GM19193 (cell line): Measurements from ENCODE around the gene CDC14B.

ENCODE experiments used
- POLR2A ChIP-seq: IDR thresholded peaks from 4 replicates; pipeline ENCODE4 v1.6.1; 2011; ENCODE audit not compliant: insufficient read depth, insufficient read length; ENCODE audit errors: extremely low read depth

CDC14B gene

DNA sequence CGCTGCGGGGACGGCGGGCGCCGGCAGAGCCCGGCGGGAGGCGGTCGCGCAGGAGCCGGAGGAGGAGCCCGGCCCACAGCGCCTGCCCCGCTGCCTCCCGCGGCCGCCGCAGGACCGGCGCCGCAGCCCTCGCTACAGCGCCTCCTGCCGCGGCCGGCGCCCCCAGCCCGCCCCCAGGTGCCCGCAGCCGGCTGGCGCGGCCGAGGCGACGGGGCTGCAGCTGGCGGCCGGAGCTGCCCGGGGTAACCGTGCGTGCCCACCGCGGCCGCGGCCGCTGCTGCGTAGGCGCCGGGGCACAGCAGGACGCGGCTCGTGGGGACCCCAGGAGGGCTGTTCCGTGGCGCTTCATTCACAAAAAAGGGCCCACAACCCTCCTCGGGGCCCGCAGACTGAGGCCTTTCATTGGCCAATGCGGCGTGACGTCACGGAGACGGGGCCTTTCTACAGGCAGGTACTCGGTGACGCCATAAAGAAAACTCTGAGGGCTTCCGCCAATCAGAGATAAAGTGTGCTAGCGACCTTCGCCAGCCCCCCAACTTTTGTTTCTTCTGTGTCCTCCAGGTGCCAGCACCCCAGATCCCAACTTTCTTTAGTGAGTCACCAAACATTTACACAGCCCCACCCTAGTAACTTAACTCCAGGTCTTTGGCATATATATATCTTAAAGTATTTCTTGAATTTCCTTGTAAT lies at the start of gene CDC14B:
TSS of gene CDC14B (minus strand) at position 353 of the 690 bp plus-strand sequence. CDS start 465 bp downstream, outside the sequence.
- TF ChIP-seq POLR2A: no peak

DNA sequence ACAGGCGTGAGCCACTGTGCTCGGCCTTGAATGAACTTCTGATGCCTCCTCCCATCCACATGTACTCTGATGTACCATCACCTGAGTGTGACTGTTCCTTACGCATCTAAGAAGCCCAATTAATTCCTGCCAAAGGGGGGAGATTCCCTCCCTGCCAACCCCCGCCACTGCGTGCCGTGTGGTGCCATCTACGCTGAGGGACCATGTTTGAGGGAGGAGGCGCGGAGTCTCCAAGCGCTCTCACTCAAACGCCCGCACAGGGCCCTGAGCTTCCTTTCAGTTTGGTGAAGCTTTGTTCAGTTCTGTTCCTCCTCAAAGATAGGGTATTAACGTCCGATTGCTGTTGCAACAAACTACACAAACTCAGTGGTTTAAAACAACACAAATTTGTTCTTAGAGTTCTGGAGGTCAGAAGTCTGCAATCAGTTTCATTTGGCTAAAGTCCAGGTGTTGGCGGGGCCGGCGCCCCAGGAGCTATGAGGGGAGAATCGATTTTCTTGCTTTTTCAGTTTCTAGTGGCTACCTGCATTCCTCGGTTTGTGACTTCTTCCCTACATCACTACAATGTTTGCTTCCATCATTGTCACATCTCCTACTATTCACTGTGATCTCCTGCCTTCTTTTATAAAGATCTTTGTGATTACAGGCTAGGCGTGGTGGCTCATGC lies 49.4 kb upstream of the CDC14B start:
- TF ChIP-seq POLR2A: no peak

DNA sequence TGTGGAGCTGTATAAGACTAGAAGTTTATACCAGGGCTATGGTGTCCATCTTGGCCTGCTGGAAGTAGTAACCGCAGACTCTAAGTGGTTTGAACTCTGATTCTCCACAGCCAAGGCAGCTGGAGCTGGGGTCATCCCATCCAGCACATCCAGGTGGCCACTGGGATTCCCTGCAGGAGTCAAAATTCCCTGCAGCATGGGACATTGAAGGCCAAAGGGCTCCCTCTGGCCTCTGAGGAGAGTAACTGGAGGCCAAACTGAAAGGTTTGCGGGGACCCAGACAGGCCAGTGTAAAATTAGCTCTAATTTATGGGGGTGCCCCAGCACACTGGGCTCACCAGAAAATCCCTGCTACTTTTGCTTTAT lies 47.7 kb upstream of the CDC14B start:
- no peak for TF ChIP-seq POLR2A

DNA sequence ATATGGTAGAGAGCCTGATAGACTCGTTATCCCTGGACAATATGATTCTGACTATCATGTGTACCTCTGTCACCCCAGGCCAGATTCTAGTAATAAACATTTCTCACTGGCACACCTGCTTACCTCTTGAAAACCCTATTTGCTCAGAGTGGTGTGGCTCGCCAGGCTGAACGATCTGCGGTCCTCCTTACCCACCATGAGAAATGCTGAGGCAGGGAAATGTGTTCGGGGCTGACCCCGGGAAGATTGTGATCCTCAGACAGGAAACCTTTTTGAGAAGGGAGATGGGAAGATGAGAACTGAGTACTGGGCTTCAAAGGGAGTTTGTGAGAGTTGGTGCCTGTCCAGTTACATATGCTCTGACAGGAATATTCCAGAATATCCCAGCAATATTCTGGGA lies 46.1 kb upstream of the CDC14B start:
- no peak for TF ChIP-seq POLR2A

DNA sequence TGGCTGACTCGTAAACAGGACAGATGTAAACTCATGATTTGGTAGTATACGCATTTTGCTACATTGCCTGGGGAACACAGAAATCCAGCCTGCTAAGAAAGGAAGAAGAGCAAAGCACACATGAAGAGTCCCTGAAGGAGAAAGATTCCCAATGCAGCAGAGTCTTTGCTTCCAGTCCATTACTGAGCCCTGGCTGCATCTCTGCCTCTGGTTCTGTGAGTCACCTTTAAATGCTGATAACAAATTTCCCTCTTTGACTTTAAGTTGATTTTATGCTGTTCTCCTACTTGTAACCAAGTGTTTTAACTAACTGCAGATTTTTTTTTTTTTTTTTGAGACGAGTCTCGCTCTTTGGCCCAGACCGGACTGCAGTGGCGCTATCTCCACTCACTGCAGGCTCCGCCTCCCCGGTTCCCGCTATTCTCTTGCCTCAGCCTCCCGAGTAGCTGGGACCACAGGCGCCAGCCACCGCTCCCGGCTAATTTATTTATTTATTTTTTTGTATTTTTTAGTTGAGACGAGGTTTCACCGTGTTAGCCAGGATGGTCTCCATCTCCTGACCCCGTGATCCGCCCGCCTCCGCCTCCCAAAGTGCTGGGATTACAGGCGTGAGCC lies 44.0 kb upstream of the CDC14B start:
- TF ChIP-seq POLR2A: no peak

DNA sequence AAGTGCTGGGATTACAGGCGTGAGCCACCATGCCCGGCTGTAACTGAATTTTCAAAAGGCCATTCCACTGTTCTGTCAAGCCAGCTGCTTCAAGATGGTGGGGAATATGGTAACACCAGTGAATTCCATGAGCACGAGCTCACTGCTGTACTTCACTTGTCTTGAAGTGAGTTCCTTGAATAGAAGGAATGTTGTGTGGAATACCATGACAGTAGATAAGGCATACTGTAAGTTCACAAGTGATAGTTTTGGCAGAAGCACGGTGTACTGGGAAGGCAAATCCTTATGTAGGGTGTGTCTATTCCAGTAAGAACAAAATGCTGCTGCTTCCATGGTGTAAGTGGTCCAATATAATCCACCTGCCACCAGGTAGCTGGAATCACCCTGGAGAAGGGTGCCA lies 42.1 kb upstream of the CDC14B start:
- TF ChIP-seq POLR2A: no peak

DNA sequence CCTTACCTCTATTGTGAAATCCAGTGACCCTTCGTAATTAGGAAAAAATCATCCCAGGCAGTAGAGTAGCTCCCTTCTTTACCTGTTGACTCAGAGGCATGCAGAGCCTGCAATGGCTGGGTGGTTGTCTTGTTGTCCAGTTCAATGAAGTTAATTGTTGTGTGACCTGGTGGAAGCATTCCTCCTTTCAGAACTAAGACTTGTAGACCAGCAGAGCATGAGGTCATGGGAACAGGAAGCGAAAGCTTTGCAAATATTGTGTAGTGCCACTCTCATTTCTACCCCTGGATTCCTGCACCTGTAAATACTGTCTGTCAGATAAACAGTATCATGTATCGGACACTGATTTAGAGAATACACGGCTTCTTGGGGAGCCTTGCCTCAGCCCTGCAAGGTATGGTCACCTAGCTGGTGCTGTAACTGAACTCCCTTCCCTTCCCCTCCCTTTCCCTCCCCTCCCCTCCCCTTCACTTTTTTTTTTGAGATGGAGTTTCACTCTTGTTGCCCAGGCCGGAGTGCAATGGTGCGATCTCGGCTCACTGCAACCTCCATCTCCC lies 41.1 kb upstream of the CDC14B start:
- TF ChIP-seq POLR2A: no peak

DNA sequence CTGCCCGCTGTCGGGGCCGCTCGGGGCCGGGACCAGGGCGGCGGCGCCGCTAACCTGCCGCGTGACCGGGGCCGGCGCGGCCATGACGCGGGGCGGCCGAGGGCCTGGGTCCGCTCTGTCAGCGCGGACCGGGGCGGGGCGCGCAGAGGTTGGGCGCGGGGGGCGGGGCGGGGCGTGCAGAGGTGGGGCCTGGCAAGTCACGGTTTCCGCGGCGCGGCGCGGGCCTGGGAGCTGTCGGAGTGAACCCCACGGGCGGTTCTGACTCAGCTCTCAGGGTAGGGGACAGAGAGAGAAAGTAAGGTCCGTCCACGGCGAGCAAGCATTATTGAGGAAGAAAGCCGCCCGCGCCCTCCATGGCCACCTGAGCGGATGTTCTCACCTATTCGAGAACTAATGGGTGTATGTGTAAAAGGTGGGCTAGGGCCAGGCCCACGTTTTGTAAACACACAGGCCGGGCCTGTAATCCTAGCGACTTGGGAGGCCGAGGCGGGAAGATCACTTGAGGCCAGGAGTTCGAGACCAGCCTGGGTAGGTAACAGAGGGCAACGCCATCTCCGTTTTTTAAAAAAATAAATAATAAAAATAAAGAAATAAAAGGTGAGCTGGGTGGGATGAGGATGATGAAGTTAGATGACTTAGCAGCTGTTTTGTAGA lies 35.7 kb upstream of the CDC14B start, which contains the start of gene PRXL2C:
TSS of gene PRXL2C (minus strand) at position 120 of the 654 bp plus-strand sequence. CDS start at position 84, 36 bp downstream.
- TF ChIP-seq POLR2A: peak; percentile 44

DNA sequence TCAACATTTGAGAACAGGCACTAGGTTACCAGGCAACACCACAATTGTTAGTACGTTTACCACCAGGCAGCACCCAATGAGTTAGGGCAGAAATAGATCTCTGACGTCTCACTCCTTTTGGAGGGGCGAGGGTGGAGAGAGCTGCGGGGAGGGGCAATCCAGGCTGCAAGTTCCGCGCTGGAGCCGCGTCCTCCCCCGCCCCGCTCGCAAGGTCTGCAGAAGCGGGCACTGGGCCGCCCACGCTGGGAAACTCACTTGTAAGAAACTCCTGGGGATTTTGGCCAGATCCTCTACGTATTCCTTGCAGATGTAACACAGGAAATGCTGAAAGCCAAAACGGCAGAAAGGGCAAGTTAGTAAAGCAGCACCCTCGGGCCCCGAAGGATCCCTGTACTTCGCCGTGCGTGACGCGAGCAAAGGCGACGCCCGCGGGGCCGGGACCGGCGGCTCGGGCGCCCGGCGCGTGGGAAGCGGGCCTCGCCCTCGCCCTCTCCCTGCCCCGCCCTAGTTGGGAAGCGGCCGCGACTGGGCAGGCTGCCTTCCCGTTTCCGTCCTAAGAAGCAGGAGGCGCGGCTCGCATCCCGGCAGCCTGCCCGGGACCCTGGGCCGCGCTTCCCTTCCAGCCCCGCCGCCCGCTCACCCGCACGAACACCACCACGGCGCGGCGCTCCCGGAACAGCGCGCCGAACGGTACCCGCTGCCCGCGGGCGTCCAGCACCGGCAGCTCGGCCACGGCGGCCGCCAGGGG lies 35.0 kb upstream of the CDC14B start:
- peak; percentile 27 for TF ChIP-seq POLR2A

DNA sequence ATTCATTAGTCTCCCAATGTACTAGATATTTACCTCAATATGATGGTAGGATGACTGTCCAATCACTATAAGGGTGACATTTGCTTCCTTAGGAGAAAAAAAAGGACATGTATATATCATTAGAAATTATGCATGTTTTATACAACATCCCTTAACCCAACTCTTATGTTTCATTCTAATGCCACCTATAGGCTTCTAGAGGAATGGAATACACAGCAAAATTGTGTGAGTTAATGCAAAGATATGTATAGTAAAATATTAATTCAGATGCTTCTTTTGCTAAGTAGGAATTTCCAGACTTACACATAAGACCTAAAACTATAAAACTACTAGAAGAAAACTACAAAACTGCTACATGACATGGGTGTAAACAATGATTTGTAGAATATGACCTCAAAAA lies 32.0 kb upstream of the CDC14B start:
- no peak for TF ChIP-seq POLR2A

DNA sequence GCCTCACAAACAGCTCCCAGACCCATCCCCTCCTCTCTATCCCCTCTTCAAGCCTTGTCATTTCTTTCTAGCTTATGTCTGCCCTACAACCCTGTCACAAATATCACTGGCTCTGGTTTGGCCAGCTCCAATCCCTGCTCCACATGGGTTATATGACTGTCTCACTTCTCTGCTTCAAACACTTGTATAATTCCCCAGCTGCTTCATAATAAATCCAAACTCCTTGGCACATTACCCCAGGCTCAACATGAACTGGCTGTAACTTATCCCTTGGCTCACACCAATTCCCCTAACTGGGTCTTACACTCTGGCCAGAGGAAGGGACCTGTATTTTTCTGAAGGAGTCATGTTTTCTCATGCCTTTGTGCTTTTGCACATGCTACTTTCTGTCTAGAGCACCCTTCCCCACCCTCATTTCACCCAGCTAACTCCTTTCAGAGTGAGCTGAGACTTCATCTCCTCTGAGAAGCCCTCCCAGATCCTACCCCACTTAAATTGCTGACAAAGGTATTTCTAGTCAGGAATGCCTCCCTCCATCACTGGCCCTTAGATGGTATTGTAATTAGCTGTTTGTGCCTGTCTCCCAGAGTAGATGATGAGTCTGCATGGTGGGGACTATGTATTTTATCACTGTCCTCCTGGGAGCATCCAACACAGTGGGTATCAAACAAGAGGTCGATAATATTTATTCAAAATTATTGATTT lies 30.1 kb upstream of the CDC14B start:
- no peak for TF ChIP-seq POLR2A

DNA sequence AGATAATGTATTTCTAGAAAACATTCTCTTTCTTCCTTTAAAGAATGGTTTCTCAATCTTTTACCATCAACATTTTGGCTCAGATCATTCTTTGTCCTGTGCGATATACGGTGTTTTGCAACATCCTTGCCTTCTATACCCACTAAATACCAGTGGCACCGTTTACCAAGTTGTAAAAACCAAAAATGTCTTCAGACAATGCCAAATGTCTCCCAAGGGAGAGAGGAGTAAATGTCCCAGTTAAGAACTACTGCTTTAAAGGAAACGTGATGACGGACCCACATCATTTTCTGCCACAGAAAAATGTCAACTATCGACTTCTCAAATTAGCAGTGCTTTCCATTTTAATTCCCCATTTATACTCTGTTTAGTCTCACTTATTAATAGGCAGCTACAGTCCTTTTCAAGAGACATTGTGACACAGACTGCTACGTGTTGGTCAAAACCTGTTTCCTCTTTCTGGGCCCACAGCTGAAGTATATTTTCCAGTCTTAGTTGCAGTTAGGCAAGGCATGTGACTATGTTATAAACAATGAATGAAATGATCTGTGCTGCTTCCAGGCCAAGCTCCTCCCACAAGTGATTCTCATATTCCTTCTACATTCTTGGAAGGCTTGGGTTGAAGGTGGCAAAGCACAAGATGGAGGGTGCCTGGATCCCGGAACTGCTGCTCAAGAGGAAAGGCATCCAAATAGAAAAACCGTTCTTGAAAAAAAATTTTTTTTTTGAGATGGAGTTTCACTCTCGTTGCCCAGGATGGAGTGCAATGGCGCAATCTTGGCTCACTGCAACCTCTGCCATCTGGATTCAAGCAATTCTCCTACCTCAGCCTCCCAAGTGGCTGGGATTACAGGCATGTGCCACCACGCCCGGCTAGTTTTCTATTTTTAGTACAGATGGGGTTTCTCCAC lies 26.7 kb upstream of the CDC14B start:
- TF ChIP-seq POLR2A: no peak

DNA sequence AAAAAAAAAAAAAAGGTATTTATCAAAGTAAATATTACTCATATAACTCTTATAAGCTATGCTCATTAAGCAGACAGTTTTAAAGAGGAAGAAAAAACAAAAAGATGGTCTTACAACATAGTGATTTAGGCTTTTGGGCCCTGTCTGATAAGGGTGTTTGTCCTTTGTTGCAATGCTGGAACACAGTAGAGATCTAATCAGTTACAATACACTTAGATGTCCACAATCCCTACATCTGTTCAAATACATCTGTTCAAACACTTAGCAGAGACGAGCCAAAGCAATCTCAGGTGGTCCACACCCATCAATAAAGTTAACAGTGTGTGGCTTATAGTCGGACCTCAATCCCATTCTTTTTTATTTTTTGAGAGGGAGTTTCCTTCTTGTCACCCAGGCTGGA lies 24.5 kb upstream of the CDC14B start:
- TF ChIP-seq POLR2A: no peak

DNA sequence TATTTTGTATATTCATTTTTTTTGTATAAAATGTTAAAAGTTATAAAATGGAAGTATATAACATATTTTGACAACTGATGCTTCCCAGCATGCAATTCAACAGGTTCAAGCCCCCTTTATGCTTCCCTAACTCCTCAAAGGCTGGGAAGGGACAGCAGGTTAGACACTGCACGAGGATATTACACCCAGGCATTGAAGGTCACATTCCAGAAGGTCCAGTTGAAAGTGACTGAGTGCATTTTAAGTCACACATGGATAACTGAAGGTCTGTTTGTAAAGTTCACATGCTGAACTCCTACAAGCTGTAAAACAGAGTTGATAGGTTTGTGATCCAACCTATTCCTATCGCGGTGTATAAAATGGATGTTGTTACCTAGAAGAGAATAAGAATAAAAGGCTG lies 21.9 kb upstream of the CDC14B start:
- TF ChIP-seq POLR2A: no peak
